CD14-positive monocyte (primary cell): ENCODE measurements around the gene AXIN1. TPM values are rescaled to one million over a fixed set of nuclear protein-coding genes. Genes with fewer than 3 reads are reported as not detected.

ENCODE experiments used
- DNase-seq, 3 donors: peaks; one replicate each; pipeline ENCODE4 v3.0.0-alpha.2; 2011 to 2022
- H2AFZ ChIP-seq: 2 replicates; pipeline ENCODE4 v1.6.0; 2012; ENCODE audit warnings: mild to moderate bottlenecking, low read depth, low read length, inconsistent platforms; ENCODE audit not compliant: insufficient read depth, poor library complexity, severe bottlenecking
- H3K27ac ChIP-seq, 2 donors: 1 replicate in 1 of 2; 2 replicates in 1 of 2; pipeline ENCODE4 v1.5.1; 2012 to 2013; ENCODE audit warnings: low read length in 2 of 2, control low read depth in 1 of 2, inconsistent platforms in 1 of 2, low read depth in 1 of 2, mild to moderate bottlenecking in 1 of 2
- H3K27me3 ChIP-seq, 2 donors: one replicate each; pipeline versions ENCODE4 v1.6.0 to v1.6.1; 2011 to 2013; ENCODE audit warnings: low read length in 2 of 2; ENCODE audit not compliant: control insufficient read depth in 2 of 2, insufficient read depth in 2 of 2
- H3K36me3 ChIP-seq, 2 donors: replicated peaks in 1 of 2; 1 replicate in 1 of 2; 2 replicates in 1 of 2; pipeline versions ENCODE4 v1.5.1 to v1.6.1; 2012 to 2013; ENCODE audit warnings: low read length in 2 of 2, control low read depth in 1 of 2, inconsistent platforms in 1 of 2, mild to moderate bottlenecking in 1 of 2; ENCODE audit not compliant: insufficient read depth in 2 of 2, control insufficient read depth in 1 of 2
- H3K4me1 ChIP-seq, 2 donors: 1 replicate in 1 of 2; 2 replicates in 1 of 2; pipeline versions ENCODE4 v1.5.1 to v1.6.1; 2012 to 2013; ENCODE audit warnings: low read length in 2 of 2, control low read depth in 1 of 2, inconsistent platforms in 1 of 2, mild to moderate bottlenecking in 1 of 2, moderate library complexity in 1 of 2; ENCODE audit not compliant: insufficient read depth in 2 of 2, control insufficient read depth in 1 of 2
- H3K4me2 ChIP-seq: replicated peaks from 2 replicates; pipeline ENCODE3; 2012; ENCODE audit warnings: low read length, moderate library complexity, mild to moderate bottlenecking; ENCODE audit not compliant: poor library complexity, severe bottlenecking; ENCODE audit errors: extremely low read depth
- H3K4me3 ChIP-seq, 3 experiments: fragments of 200-600 bp in 1 of 3; sonication (generic) in 1 of 3; replicated peaks in 1 of 3; 1 replicate in 2 of 3; 2 replicates in 1 of 3; pipeline ENCODE4 v1.5.1; 2011 to 2013; ENCODE audit warnings: low read length in 3 of 3, mild to moderate bottlenecking in 3 of 3, control low read depth in 2 of 3, low read depth in 2 of 3, inconsistent platforms in 1 of 3, moderate library complexity in 1 of 3
- H3K79me2 ChIP-seq: 2 replicates; pipeline ENCODE4 v1.6.0; 2012; ENCODE audit warnings: mild to moderate bottlenecking, control low read depth, inconsistent platforms, low read length, moderate library complexity; ENCODE audit not compliant: insufficient read depth
- H3K9ac ChIP-seq: 2 replicates; pipeline ENCODE4 v1.6.0; 2017; ENCODE audit warnings: low read length, mild to moderate bottlenecking; ENCODE audit not compliant: insufficient read depth, poor library complexity, severe bottlenecking
- H3K9me3 ChIP-seq, 2 donors: replicated peaks in 1 of 2; 1 replicate in 1 of 2; 2 replicates in 1 of 2; pipeline versions ENCODE4 v1.5.1 to v1.6.1; 2012 to 2013; ENCODE audit warnings: low read length in 2 of 2, control low read depth in 1 of 2; ENCODE audit not compliant: control insufficient read depth in 1 of 2, insufficient read depth in 1 of 2
- H4K20me1 ChIP-seq: 2 replicates; pipeline ENCODE4 v1.6.0; 2012; ENCODE audit warnings: mild to moderate bottlenecking, low read length, control low read depth, moderate library complexity; ENCODE audit not compliant: insufficient read depth
- H3K27ac Mint-ChIP-seq, 7 donors: one replicate each; pipeline ENCODE4 v1.8.0; 2020; ENCODE audit warnings: mild to moderate bottlenecking in 7 of 7, mixed read lengths in 7 of 7, moderate library complexity in 6 of 7, inconsistent platforms in 2 of 7
- H3K27me3 Mint-ChIP-seq, 3 donors: one replicate each; pipeline ENCODE4 v1.8.0; 2021 to 2022; ENCODE audit warnings: low read depth in 3 of 3, mild to moderate bottlenecking in 3 of 3, mixed read lengths in 3 of 3, moderate library complexity in 3 of 3, inconsistent platforms in 1 of 3
- H3K36me3 Mint-ChIP-seq, 2 donors: one replicate each; pipeline ENCODE4 v1.8.0; 2020; ENCODE audit warnings: mixed read lengths in 2 of 2, inconsistent platforms in 1 of 2, mild to moderate bottlenecking in 1 of 2
- H3K4me1 Mint-ChIP-seq: one replicate; pipeline ENCODE4 v1.8.0; 2020; ENCODE audit warnings: mild to moderate bottlenecking, mixed read lengths
- H3K4me3 Mint-ChIP-seq, 2 donors: one replicate each; pipeline ENCODE4 v1.8.0; 2020; ENCODE audit warnings: mild to moderate bottlenecking in 2 of 2, mixed read lengths in 2 of 2, moderate library complexity in 1 of 2
- H3K9me3 Mint-ChIP-seq, 7 donors: one replicate each; pipeline ENCODE4 v1.8.0; 2020 to 2022; ENCODE audit warnings: mixed read lengths in 7 of 7, mild to moderate bottlenecking in 6 of 7, moderate library complexity in 6 of 7, inconsistent platforms in 2 of 7
- WGBS: methylation state at CpG from one replicate; pipeline ENCODE4 v1.1.5; 2013; ENCODE audit warnings: missing lambda C conversion rate; ENCODE audit not compliant: insufficient coverage; 5-methylcytosine and 5-hydroxymethylcytosine counted together
- intact Hi-C, 2 donors: fragments of 100-400 bp; cut with micrococcal nuclease; formaldehyde crosslinking; loops; one replicate each; pipeline versions ENCODE4 v1.15.0 to v1.15.1; 2023
- polyA plus RNA-seq, 3 donors: library from polyadenylated mRNA; depleted of rRNA in 1 of 3; unstranded in 2 of 3; stranded (reverse) in 1 of 3; fragments of 300-500 nt in 2 of 3; fragments of >200 nt in 1 of 3; fragmentation: Illumina TruSeq in 2 of 3; gene quantifications; 1 replicate in 2 of 3; 2 replicates in 1 of 3; pipeline ENCODE4 v1.2.3, GENCODE V29; 2012 to 2021
- TF ChIP-seq, protein P1 (sequence below): fragments of 200-600 bp; IDR thresholded peaks from one replicate; pipeline ENCODE4 v1.8.0; 2022; ENCODE audit warnings: antibody characterized with exemption, mild to moderate bottlenecking

The AXIN1 gene
- polyA plus RNA-seq, 3 donors, result 0.30 to 20.9 (median 0.74) TPM

- H3K9me3 Mint-ChIP-seq, result peaks cover 0 to 2% (median 0%) of the 10 kb centered on the region in 7 donors
- H3K4me3 ChIP-seq, result no peak overlapping the region
- no peak overlapping the region for H2AFZ ChIP-seq
- no peak overlapping the region for H3K27ac ChIP-seq
- no peaks in the 10 kb centered on the region for H3K9me3 ChIP-seq
- intact Hi-C loops, result no loop called here
- TF ChIP-seq, protein P1, sequence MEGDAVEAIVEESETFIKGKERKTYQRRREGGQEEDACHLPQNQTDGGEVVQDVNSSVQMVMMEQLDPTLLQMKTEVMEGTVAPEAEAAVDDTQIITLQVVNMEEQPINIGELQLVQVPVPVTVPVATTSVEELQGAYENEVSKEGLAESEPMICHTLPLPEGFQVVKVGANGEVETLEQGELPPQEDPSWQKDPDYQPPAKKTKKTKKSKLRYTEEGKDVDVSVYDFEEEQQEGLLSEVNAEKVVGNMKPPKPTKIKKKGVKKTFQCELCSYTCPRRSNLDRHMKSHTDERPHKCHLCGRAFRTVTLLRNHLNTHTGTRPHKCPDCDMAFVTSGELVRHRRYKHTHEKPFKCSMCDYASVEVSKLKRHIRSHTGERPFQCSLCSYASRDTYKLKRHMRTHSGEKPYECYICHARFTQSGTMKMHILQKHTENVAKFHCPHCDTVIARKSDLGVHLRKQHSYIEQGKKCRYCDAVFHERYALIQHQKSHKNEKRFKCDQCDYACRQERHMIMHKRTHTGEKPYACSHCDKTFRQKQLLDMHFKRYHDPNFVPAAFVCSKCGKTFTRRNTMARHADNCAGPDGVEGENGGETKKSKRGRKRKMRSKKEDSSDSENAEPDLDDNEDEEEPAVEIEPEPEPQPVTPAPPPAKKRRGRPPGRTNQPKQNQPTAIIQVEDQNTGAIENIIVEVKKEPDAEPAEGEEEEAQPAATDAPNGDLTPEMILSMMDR, result no peak
- no peak overlapping the region for H3K4me2 ChIP-seq
- H3K27ac Mint-ChIP-seq, result no peak overlapping the region
- H4K20me1 ChIP-seq, result no peaks in the 10 kb centered on the region
- no peak overlapping the region for H3K9ac ChIP-seq
- no peaks in the 10 kb centered on the region for H3K79me2 ChIP-seq
- H3K4me3 Mint-ChIP-seq, result no peak overlapping the region
- DNase-seq, result no peak
- H3K27me3 Mint-ChIP-seq, result peaks cover 0 to 3% (median 1%) of the 10 kb centered on the region in 3 donors
- no peaks in the 10 kb centered on the region for H3K4me1 Mint-ChIP-seq
- peaks cover 22 to 34% of the 10 kb centered on the region in 2 donors for H3K36me3 Mint-ChIP-seq
- H3K36me3 ChIP-seq, result peaks cover 25 to 33% of the 10 kb centered on the region in 2 donors
- 86% methylated on average over 25 of the region's 25 CpGs for WGBS
- no peaks in the 10 kb centered on the region for H3K4me1 ChIP-seq
- H3K27me3 ChIP-seq, result no peaks in the 10 kb centered on the region
Observed at GRCh38 chr16:266258-267164, 86.0 kb downstream of the AXIN1 start.

- no peaks in the 10 kb centered on the region for H4K20me1 ChIP-seq
- H3K4me2 ChIP-seq, result no peak overlapping the region
- peaks cover 30 to 42% of the 10 kb centered on the region in 2 donors for H3K36me3 Mint-ChIP-seq
- no peak overlapping the region for H3K9ac ChIP-seq
- intact Hi-C loops, result no loop called here
- H2AFZ ChIP-seq, result no peak overlapping the region
- H3K9me3 Mint-ChIP-seq, result peaks cover 0 to 2% (median 0%) of the 10 kb centered on the region in 7 donors
- H3K27me3 ChIP-seq, result no peaks in the 10 kb centered on the region
- H3K4me3 ChIP-seq, result no peak overlapping the region
- no peak overlapping the region for H3K4me3 Mint-ChIP-seq
- H3K4me1 ChIP-seq, result no peaks in the 10 kb centered on the region
- peaks cover 33 to 41% of the 10 kb centered on the region in 2 donors for H3K36me3 ChIP-seq
- no peak overlapping the region for H3K27ac Mint-ChIP-seq
- H3K9me3 ChIP-seq, result no peaks in the 10 kb centered on the region
- WGBS, result 88% methylated on average over 12 of the region's 12 CpGs
- DNase-seq, result no peak
- H3K27ac ChIP-seq, result no peak overlapping the region
- no peaks in the 10 kb centered on the region for H3K79me2 ChIP-seq
- peaks cover 0 to 2% (median 1%) of the 10 kb centered on the region in 3 donors for H3K27me3 Mint-ChIP-seq
- TF ChIP-seq, protein P1, result no peak
- H3K4me1 Mint-ChIP-seq, result no peaks in the 10 kb centered on the region
Observed at GRCh38 chr16:265711-266110, 86.8 kb downstream of the AXIN1 start.
